ENCODE data around the gene KATNA1. TPM values are rescaled to one million over a fixed set of nuclear protein-coding genes. Genes with fewer than 3 reads are reported as not detected.
"Not testable (repeated sequence)": the region's sequence is repeated elsewhere in the genome, so short reads cannot be mapped to it uniquely, and the experiment has no call there.

KATNA1 gene
- 10 to 100 TPM; 11.5 to 16.3 TPM for total RNA-seq
- long read RNA-seq, donor 1, transcript KATNA1-203 (11 exons, 1,984 nt) = major isoform, 6 of 6 reads
- long read RNA-seq, donor 1, partial matches to known transcripts = 0 of 6 reads
- long read RNA-seq, donor 1, other reads (novel, unspliced or antisense) = 0 of 6 reads
- long read RNA-seq, donor 2, transcript KATNA1-203 (11 exons, 1,984 nt) = major isoform, 52 of 70 reads
- long read RNA-seq, donor 2, partial matches to known transcripts = 6 of 70 reads
- long read RNA-seq, donor 2, other reads (novel, unspliced or antisense) = 12 of 70 reads

DNA sequence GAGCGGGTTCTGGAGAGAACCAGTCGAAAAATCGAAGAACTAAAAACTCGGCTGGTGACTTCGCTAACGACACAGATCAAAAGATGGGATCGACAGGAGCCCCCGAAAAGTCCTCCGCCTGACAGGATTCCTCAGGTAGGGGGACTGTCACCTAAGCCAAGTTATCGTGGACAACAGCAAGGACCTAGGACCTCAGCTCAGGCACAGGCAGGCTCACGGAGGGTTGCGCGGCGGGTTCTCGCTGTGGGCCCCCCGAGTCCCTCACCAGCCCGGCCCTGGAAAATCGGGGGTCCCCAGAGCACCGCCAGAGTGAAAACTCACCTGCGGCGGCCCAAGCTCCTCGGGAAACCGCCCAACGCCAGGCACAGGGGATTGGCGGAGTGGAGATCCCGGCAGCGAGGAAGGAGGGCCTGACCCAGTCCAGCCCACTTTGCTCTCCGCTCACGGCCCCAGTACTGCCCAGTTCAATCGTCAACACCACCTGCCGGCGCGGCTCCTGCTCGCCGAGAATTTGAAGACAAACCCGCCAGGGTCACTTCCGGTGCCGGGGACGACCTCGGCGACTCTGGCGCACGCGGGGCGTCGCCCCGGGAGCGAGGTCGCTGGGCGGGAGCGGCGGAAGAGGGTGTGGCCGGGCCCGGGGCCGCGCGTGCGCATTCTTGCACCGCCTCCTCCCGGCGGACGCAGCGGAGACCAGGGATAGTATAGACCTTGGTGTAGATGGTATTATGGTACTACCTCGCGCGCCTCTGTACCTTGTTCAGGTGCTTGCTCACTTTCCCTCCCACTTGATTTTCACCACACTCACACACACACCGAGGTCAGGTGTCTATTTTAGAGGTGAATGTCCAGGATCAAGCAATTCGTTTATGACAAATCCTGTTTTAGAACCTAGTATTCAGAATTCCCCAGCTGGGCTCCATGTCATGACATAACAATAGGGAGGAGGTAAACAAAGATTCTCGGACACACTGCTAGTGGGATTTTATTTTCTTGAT is at the start of gene KATNA1:
TSS of gene KATNA1 (minus strand) at position 567 of the 998 bp plus-strand sequence. CDS start 10,167 bp downstream, outside the sequence.
- intact Hi-C loops (cut with DNase I) = no loop called here
- peak; percentile 95 for DNase-seq (ENCODE audit: low spot score)

DNA sequence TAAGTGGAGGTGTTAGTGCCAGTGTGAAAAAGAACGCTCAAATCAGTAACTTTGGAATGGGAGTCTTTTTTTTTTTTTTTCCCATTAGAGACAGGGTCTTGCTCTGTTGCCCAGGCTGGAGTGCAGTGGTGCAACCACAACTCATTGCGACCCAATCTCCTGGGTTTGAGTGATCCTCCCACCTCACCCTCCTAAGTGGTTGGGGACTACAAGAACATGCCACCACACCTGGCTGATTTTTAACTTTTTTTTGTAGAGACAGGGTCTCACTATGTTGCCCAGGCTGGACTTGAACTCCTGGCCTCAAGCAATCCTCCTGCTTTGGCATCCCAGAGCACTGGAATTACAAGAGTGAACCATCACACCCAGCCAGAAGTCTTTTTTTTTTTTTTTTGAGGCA is 49.7 kb upstream of the KATNA1 start:
- no peak for DNase-seq (ENCODE audit: low spot score)
- intact Hi-C loops (cut with DNase I) = no loop called here

DNA sequence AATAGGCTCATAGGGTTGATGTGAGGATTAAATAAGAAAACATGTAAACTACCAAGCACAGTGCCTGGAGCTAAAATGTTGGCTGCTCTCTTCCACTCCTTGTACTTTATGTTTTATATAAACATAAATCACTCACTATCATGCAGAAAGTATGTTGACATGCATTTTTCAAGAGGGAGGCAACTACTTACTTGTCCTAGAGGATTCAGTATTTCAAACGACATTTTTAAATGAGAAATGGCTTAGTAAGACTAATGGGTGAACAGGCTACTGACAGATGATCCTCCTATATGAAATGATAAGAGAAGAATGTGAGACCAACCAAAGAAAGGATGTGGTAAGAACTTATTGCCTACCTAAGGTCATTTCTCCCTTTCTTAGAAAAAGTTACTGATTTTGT is 48.4 kb upstream of the KATNA1 start:
- no peak for DNase-seq (ENCODE audit: low spot score)
- intact Hi-C loops (cut with DNase I) = no loop called here

DNA sequence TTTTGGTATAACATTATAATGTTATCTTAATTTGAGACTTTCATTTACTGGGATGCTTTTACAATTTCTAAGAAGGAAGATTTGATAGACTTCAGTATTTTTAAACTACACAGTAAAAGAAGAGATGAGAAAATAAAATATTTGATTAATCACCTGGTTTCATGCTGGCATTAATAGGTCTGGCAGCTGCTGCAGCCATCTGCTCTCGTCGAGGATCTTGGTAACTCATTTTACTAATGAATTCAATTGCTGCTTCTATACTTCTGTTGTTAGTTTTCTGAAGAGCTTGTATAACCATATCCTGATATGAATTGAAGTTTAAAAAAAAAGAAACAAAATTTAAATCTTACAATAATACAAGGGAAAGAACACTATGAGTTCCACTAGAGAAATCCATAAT is 46.4 kb upstream of the KATNA1 start:
- DNase-seq (ENCODE audit: low spot score) = no peak
- intact Hi-C loops (cut with DNase I) = no loop called here

DNA sequence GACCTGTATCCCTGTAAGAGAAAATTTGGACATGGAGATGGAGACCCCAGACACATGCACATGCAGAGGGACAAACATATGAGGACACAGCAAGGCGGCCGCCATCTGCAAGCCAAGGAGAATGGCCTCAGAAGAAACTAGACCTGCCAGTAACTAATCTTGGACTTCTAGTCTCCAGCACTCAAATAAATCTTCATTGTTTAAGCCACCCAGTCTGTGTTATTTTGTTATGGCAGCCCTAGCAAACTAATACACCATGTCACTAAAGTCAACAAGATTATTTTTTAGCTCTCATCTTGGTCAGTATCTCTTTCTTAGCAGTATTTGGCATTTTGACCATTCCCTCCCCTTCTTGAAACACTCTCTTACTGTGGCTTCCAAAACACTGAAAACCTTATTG is 42.7 kb upstream of the KATNA1 start:
- no peak for DNase-seq (ENCODE audit: low spot score)
- intact Hi-C loops (cut with DNase I) = no loop called here

DNA sequence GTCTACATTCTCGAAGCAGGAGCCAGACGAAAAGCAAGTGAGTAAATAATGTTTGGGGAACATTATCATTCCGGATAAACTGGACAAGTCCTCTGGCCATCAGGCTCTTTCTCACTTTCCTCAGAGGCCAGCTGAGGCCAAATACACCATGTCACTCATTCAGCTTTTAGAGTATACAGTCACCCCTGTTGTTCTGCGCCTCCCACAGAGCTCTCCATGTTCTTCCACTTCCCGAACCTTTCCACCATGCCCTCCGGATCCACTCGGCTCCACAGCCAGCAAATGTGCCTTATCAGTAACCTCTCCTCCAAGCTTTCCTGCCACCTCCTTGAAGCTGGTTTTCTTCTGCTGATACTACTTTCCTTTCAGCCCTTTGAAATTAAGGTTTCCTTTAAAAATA is 37.7 kb upstream of the KATNA1 start:
- no peak for DNase-seq (ENCODE audit: low spot score)
- intact Hi-C loops (cut with DNase I) = no loop called here

DNA sequence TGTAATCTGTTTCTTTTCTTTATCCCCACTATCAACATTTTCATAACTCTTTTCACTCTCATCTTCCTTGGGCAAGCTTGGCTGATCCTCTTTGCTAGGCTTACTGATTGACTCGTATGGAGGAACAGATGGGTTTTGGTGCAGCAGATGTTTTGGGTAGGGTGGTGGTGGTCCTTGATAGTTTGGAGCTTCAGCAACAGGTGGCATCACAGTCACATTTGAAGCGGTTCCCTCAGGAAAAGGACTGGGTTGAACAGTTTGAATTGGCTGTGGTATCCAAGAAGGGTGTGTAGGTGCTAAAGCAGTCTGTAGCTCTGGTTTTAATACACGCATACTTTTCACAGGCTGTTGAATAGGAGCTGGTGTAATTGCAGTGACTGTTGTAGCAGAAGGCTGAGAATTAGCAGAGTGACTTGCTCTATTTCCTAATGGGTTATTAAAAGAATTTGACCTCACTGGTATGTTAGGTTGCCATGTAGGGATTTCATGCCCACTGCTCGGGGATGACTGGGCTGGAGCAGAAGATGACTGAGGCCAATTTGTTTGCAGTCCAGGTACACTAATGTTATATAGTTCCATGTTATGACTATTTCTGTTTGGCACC is 34.8 kb upstream of the KATNA1 start:
- no peak for DNase-seq (ENCODE audit: low spot score)
- intact Hi-C loops (cut with DNase I) = no loop called here

DNA sequence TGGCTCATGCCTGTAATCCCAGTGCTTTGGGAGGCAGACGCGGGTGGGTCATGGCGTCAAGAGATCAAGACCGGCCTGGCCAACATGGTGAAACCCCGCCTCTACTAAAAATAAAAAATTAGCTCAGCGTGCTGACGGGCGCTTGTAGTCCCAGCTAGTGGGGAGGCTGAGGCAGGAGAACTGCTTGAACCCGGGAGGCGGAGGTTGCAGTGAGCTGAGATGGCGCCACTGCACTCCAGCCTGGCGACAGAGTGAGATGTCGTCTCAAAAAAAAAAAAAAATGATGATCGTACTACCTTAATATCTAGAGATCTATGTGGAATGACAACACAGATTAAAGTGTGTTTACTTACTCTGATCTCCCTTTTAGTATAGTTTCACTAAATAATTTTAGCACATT is 33.3 kb upstream of the KATNA1 start:
- intact Hi-C loops (cut with DNase I); DNase-seq (ENCODE audit: low spot score): not testable (repeated sequence)

DNA sequence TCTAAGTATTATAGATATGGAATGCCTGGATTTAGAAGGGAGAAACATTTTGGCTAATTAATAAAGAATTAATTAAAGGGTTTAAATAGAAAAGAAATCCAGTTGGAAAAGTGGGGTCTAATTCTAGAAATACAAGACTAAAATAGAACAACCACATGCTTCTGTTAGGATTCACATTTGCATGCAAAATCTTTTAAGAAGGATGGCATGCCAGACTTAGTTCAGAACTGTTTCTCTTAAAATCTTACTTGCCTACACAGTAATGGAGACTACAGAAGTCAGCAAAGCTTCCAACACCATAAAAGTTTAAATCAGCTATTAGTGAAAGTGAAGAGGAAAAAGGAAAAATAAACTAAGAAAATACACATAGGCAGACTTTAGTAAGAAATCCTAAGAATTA is 32.7 kb upstream of the KATNA1 start:
- DNase-seq (ENCODE audit: low spot score) = no peak
- intact Hi-C loops (cut with DNase I) = no loop called here

DNA sequence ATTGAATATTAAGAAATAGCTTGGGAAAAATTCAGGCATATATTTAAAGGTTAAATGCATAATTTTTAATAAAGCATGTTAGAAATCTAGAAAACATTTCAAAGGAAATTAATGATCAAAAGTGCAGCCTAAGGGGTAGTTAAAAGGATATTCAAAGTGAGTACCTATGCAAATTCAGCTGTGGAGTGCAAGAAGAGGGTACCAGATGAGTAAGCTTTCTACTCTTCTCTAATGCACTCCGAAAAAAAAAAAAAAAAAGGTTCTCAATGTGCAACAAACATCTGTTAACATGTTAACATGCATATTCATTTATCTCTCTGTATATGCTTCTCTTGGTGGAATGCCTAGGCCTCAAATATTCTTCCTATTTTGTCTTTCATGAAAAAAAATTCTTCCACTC is 32.0 kb upstream of the KATNA1 start:
- DNase-seq (ENCODE audit: low spot score) = no peak

DNA sequence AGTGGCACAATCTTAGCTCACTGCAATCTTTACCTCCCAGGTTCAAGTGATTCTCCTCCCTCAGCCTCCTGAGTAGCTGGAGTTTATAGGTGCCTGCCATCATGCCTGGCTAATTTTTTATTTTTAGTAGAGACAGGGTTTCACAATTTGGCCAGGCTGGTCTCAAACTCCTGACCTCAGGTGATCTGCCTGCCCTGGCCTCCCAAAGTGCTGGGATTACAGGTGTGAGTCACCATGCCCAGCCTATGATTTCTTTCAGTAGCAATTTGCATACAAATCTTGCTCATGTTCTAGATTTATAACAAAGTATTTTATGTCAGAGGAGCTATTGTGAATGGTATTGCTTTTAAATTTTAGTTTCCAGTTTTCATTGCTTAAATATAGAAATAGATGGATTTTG is 23.8 kb upstream of the KATNA1 start:
- DNase-seq (ENCODE audit: low spot score); intact Hi-C loops (cut with DNase I): not testable (repeated sequence)

More for the DNA sequence above, 32.0 kb upstream of the KATNA1 start:
- intact Hi-C loops (cut with DNase I) = no loop called here

DNA sequence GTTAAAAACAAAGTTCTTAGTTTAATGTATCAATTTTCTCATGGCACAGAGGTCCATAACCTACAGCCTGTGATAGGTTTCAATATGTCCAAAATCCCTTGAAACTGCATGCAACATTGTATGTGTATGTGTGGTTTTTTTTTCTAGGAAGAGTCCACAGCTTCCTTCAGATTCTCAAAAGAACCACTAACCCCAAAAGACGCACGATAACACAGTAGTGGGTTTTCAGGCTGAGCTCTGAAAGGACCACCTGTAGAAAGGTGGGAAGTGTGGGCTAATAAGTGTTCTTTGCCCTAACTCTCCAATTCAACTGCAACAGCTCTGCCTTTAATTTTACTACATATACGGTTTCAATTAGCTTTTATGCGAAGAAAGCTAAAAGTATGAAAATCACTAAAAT is 11.5 kb upstream of the KATNA1 start:
- no peak for DNase-seq (ENCODE audit: low spot score)
- intact Hi-C loops (cut with DNase I) = no loop called here

DNA sequence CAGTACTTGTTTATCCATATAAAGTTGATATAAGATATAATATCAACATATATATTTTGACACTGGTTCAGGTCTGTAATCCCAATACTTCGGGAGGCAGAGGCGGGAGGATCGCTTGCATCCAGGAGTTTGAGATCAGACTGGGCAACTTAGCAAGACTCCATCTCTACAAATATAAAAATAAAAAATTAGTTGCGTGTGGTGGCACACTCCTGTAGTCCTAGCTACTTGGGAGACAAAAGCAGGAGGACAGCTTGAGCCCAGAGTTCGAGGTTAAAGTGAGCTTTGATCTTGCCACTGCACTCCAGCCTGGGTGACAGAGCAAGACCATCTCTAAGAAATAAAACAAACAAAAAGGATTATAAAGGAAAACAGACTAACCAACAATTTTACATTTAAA is 8.9 kb upstream of the KATNA1 start:
- intact Hi-C loops (cut with DNase I) = no loop called here
- no peak for DNase-seq (ENCODE audit: low spot score)

DNA sequence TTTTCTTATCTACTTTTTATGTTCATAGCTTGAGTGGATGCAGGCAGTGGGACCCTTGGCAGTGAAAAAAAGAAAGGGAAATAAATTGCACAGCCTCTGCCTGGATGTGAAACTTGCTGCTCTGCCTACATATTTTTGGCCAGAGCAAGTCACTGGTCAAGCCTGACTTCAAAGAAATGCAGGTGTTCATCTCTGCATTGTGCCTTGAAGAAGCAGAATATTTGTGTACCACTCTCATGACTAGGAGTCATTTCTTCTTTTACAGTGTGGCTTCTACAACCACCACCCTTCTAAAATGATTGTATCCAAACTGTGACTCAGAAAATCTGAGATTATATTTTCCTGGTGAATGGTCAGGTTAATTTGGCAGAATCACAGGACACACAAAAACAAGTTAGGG is 2.5 kb upstream of the KATNA1 start:
- DNase-seq (ENCODE audit: low spot score) = no peak
- intact Hi-C loops (cut with DNase I) = no loop called here

DNA sequence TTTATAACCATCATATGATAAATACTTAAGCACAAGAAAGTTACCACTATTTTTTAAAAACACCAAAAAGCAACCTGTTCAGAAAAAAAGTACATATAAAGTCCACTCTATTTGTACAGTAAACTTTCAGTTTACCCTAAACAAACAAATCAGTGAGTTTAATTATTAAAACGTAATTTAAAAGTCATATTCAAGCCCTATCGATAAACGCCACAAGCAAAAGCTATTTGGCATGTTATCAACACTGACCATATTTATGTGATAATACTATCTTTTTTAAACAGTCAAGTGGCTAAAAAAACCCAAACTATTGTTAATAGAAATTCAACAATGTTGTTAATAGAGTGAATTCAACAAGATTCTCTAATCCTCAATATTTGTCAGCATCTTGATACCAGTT is 1.9 kb downstream of the KATNA1 start:
- DNase-seq (ENCODE audit: low spot score) = no peak
- intact Hi-C loops (cut with DNase I) = no loop called here

DNA sequence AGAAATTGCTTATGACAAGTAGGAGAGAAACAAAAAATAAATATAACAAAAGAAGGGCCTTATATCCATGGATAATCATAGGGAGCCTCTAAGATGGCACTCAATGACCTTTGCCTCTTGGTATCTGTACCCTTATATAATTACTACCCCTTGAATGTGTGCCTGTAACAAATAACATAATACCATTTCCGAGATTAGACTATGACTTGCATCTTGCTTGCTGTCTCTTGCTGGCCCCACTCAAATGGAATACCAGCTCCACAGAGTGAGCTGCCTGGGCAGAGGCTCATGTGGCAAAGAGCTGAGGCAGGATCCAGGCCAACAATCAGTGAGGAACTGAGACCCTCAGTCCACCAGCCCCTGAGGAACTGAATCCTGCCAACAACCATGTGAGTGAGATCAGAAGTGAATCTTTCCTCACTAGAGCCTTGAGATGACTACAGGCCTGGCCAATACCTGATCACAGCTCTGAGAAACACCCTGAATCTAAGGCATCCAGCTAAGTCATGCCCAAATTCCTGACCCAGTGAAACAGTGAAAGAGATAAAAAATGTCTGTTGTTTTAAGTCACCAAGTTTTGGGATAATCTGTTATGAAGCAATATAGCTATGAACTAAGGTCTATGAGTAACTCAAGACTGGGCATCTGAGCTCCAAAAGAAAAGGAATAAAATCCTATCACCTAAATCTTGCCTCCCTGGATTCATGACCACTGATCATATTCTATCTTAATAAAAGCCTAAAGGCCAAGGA is 5.5 kb downstream of the KATNA1 start:
- DNase-seq (ENCODE audit: low spot score) = no peak
- intact Hi-C loops (cut with DNase I) = no loop called here

DNA sequence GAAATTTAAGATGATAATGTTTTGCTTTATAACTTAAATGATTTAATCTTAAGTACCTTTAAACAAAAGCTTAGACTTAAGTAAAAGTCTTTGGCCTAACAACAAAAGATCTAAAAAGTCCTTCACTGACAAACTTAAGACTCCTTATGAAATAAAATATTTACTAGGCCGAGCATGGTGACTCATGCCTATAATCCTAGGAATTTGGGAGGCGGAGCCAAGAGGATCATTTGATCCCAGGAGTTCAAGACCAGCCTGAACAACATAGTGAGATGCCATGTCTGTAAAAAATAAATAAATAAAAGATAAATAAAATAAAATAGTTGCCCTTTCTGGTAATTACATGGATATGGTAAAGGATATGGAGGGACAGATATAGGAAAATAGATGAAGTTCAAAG is 12.4 kb downstream of the KATNA1 start:
- intact Hi-C loops (cut with DNase I) = no loop called here
- DNase-seq (ENCODE audit: low spot score) = no peak

DNA sequence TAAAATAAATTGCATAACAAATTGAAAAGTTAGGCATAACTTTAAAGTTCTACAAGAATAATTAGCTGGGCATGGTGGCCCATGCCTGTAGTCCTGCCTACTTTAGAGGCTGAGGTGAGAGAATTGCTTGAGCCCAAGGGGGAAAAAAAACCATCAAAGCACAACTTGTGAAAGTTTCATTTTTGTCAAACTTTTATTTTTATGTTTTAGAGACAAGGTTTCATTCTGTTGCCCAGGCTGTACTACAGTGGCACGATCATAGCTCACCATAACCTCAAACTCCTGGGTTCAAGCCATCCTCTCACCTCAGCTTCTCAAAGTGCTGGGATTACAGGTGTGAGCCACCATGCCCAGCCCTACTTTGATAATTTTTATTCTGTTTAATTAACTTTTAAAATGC is 14.2 kb downstream of the KATNA1 start:
- intact Hi-C loops (cut with DNase I) = no loop called here
- DNase-seq (ENCODE audit: low spot score) = no peak

DNA sequence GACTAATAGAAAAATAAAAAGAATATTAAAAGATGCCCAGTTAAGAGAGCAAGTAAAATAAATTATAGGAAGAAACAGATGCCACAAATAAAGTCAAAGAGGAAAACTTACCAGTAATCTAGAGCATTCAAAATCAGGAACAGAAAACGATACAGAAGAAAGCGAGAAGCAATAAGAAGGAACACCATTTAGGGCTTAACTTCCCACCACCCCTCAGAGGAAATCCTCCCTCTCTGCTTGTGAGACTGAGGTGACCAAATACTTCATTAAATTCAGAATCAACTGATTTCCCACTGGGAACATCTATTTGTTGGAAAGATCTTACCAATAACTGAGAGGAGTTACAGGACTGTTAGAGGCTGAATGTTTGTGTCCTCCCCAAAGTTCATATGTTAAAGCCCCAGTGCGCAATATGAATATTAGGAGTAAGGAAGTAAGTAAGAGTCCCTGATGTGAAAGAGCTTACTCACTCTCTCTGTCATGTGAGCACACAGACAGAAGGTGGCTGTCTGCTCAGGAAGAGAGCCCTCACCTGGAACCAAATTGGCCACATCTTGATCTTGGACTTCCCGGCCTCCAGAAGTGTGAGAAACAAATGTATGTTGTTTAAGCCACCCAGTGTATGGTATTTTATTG is 19.5 kb downstream of the KATNA1 start:
- DNase-seq (ENCODE audit: low spot score) = no peak
- intact Hi-C loops (cut with DNase I) = no loop called here

Measured in posterior vena cava (tissue), 2 donors.